Erythroblast (primary cell): Measurements from ENCODE around the gene ATP1A1.

Experiments used
- GATA1 ChIP-seq: IDR thresholded peaks from 2 replicates; pipeline ENCODE4 v1.6.1; 2011; ENCODE audit warnings: low read depth, mild to moderate bottlenecking, control low read depth, low read length, moderate library complexity
- POLR2A ChIP-seq: IDR thresholded peaks from 2 replicates; pipeline ENCODE4 v1.6.1; 2011; ENCODE audit warnings: mild to moderate bottlenecking, low read length

DNA sequence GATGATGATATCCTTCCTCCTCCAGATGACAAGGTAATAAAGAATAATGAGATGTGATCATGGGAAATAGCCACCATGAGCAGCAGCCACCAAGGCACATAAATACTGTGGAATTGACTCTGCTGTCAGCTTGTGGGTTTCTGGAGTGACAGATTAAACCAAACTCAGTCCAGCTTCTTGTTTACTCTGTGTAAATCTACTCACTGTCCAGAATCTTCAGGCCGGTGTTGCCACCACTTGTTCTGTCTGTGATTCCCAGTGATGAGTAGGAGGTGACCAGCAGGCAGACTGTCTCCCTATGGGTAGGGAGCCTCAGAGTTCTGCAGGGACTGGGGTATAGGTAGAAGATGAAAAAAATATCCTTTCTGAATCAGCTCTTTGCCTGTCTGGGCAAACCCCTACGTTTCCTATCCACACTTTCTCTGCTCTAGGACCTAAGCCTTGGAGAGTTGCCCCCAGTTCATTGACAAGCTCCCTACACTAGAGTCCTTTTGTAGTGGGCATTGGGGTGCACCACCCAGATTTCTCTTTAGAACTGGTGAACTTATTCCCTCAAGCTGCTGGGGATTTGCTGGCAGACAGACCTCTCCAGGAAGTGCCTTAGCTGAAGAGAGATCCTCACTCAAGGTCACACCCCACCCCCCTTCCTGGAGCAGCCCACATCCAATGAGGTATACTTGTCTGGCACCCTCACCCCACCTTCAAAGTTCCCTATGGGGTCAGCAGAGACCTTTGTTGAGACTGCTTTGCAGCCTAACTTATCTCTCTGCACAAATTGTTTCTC, 47.6 kb downstream of the ATP1A1 start:
- TF ChIP-seq POLR2A (no peak), GATA1 (no peak)
